ENCODE measurements around the gene SORCS2.

The SORCS2 gene

GRCh38 chr4:7512946-7513345, 320.6 kb downstream of the SORCS2 start:
- no peak for DNase-seq (ENCODE audit: low spot score)

GRCh38 chr4:7513671-7514070, 321.3 kb downstream of the SORCS2 start:
- DNase-seq (ENCODE audit: low spot score), result no peak

- no peak for DNase-seq (ENCODE audit: low spot score)
These were observed 321.9 kb downstream of the SORCS2 start for GRCh38 chr4:7514281-7514680.

- DNase-seq (ENCODE audit: low spot score), result no peak
These were observed 322.5 kb downstream of the SORCS2 start for GRCh38 chr4:7514789-7515188.

- no peak for DNase-seq (ENCODE audit: low spot score)
These were observed 323.1 kb downstream of the SORCS2 start for GRCh38 chr4:7515390-7515902.

- DNase-seq (ENCODE audit: low spot score), result no peak
These were observed 323.9 kb downstream of the SORCS2 start for GRCh38 chr4:7516096-7516772.

- DNase-seq (ENCODE audit: low spot score), result no peak
These were observed 324.4 kb downstream of the SORCS2 start for GRCh38 chr4:7516773-7517144.

GRCh38 chr4:7518871-7519637, 326.7 kb downstream of the SORCS2 start:
- DNase-seq (ENCODE audit: low spot score), result no peak

GRCh38 chr4:7519638-7520376, 327.5 kb downstream of the SORCS2 start:
- DNase-seq (ENCODE audit: low spot score), result no peak

GRCh38 chr4:7521666-7522065, 329.3 kb downstream of the SORCS2 start:
- DNase-seq (ENCODE audit: low spot score), result no peak

- DNase-seq (ENCODE audit: low spot score), result no peak
These were observed 330.3 kb downstream of the SORCS2 start for GRCh38 chr4:7522452-7523220.

GRCh38 chr4:7523526-7523925, 331.2 kb downstream of the SORCS2 start:
- no peak for DNase-seq (ENCODE audit: low spot score)

GRCh38 chr4:7524064-7524682, 331.8 kb downstream of the SORCS2 start:
- DNase-seq (ENCODE audit: low spot score), result no peak

GRCh38 chr4:7524843-7525242, 332.5 kb downstream of the SORCS2 start:
- no peak for DNase-seq (ENCODE audit: low spot score)

- no peak for DNase-seq (ENCODE audit: low spot score)
These were observed 334.2 kb downstream of the SORCS2 start for GRCh38 chr4:7526491-7526890.

- DNase-seq (ENCODE audit: low spot score), result no peak
These were observed 334.7 kb downstream of the SORCS2 start for GRCh38 chr4:7526929-7527535.

GRCh38 chr4:7529368-7530080, 337.2 kb downstream of the SORCS2 start:
- no peak for DNase-seq (ENCODE audit: low spot score)

GRCh38 chr4:7530082-7530481, 337.7 kb downstream of the SORCS2 start:
- no peak for DNase-seq (ENCODE audit: low spot score)

GRCh38 chr4:7530932-7531639, 338.7 kb downstream of the SORCS2 start:
- no peak for DNase-seq (ENCODE audit: low spot score)

- DNase-seq (ENCODE audit: low spot score), result no peak
These were observed 339.3 kb downstream of the SORCS2 start for GRCh38 chr4:7531640-7531994.

Measured in germinal center (tissue), 1 donor.